Keratinocyte (primary cell): ENCODE measurements around the gene CAMKK2. TPM values are rescaled to one million over a fixed set of nuclear protein-coding genes. Genes with fewer than 3 reads are reported as not detected.

ENCODE experiments used
- DNase-seq: peaks from one replicate; pipeline ENCODE4 v3.0.0-alpha.2; 2011; ENCODE audit warnings: low read depth, missing footprints, low spot score
- FAIRE-seq: peaks from 2 replicates; lab custom pipeline; 2011; peaks lifted over from hg19 to GRCh38; lab: Jason Lieb, UNC
- H2AFZ ChIP-seq: 2 replicates; pipeline ENCODE4 v1.6.0; 2012; ENCODE audit warnings: low read length, control low read depth, inconsistent platforms; ENCODE audit not compliant: control insufficient read depth
- H3K27ac ChIP-seq: 2 replicates; pipeline ENCODE4 v1.5.1; 2011; ENCODE audit warnings: low read length; ENCODE audit not compliant: control insufficient read depth, insufficient read depth
- H3K27me3 ChIP-seq: 3 replicates; pipeline ENCODE4 v1.6.0; 2011; ENCODE audit warnings: low read length; ENCODE audit not compliant: control insufficient read depth, insufficient read depth; ENCODE audit errors: extremely low read depth
- H3K36me3 ChIP-seq, 2 experiments: 2 replicates in 1 of 2; 3 replicates in 1 of 2; pipeline ENCODE4 v1.5.1; 2011; ENCODE audit warnings: low read length in 2 of 2, mild to moderate bottlenecking in 1 of 2; ENCODE audit not compliant: control insufficient read depth in 2 of 2, insufficient read depth in 2 of 2; ENCODE audit errors: extremely low read depth in 1 of 2
- H3K4me1 ChIP-seq: 3 replicates; pipeline ENCODE4 v1.5.1; 2011; ENCODE audit warnings: low read length; ENCODE audit not compliant: control insufficient read depth, insufficient read depth; ENCODE audit errors: extremely low read depth
- H3K4me2 ChIP-seq: 3 replicates; pipeline ENCODE4 v1.6.0; 2011; ENCODE audit warnings: low read depth, low read length; ENCODE audit not compliant: control insufficient read depth, insufficient read depth; ENCODE audit errors: extremely low read depth
- H3K4me3 ChIP-seq, 3 experiments: fragments of 200-600 bp in 1 of 3; sonication (generic) in 1 of 3; 2 replicates in 2 of 3; 3 replicates in 1 of 3; pipeline ENCODE4 v1.5.1; 2011 to 2016; ENCODE audit warnings: low read length in 3 of 3, mild to moderate bottlenecking in 3 of 3, control low read depth in 2 of 3, inconsistent platforms in 1 of 3, low read depth in 1 of 3, mixed read lengths in 1 of 3, mixed run types in 1 of 3, moderate library complexity in 1 of 3; ENCODE audit not compliant: control insufficient read depth in 2 of 3, insufficient read depth in 2 of 3; ENCODE audit errors: extremely low read depth in 1 of 3
- H3K79me2 ChIP-seq: 2 replicates; pipeline ENCODE4 v1.6.0; 2012; ENCODE audit warnings: low read length; ENCODE audit not compliant: control insufficient read depth, insufficient read depth
- H3K9ac ChIP-seq: 3 replicates; pipeline ENCODE4 v1.6.0; 2011; ENCODE audit warnings: low read length; ENCODE audit not compliant: control insufficient read depth, insufficient read depth; ENCODE audit errors: extremely low read depth
- H3K9me1 ChIP-seq: 3 replicates; pipeline ENCODE4 v1.6.0; 2011; ENCODE audit warnings: low read length; ENCODE audit not compliant: control insufficient read depth, insufficient read depth; ENCODE audit errors: extremely low read depth
- H3K9me3 ChIP-seq: 2 replicates; pipeline ENCODE4 v1.5.1; 2012; ENCODE audit warnings: low read depth, low read length; ENCODE audit not compliant: control insufficient read depth
- H4K20me1 ChIP-seq: 3 replicates; pipeline ENCODE4 v1.6.0; 2011; ENCODE audit warnings: low read length; ENCODE audit not compliant: control insufficient read depth, insufficient read depth; ENCODE audit errors: extremely low read depth
- CTCF ChIP-seq, 3 experiments: IDR thresholded peaks in 1 of 3; conservative IDR thresholded peaks in 1 of 3; optimal IDR thresholded peaks in 1 of 3; 2 replicates in 2 of 3; 3 replicates in 1 of 3; pipeline versions ENCODE3 to v1.5.1; 2011; ENCODE audit warnings: low read length in 3 of 3, mild to moderate bottlenecking in 3 of 3, moderate library complexity in 2 of 3, control low read depth in 1 of 3, inconsistent platforms in 1 of 3; ENCODE audit not compliant: insufficient read depth in 2 of 3; ENCODE audit errors: extremely low read depth in 1 of 3
- EZH2 ChIP-seq: IDR thresholded peaks from one replicate; pipeline ENCODE4 v1.6.1; 2012; ENCODE audit warnings: inconsistent platforms, mild to moderate bottlenecking, low read length, moderate library complexity
- dilution Hi-C: fragments of 300-500 bp; cut with MboI; formaldehyde crosslinking; loops from one replicate; pipeline ENCODE4 v1.7.0; 2020; ENCODE audit warnings: low sequenced_read_pairs; ENCODE audit not compliant: extremely low pct_ligation_motif_present
- polyA plus RNA-seq, 5 experiments: library from polyadenylated mRNA; depleted of rRNA in 3 of 5; stranded (reverse) in 3 of 5; stranded (forward) in 1 of 5; unstranded in 1 of 5; fragments of >200 nt; gene quantifications; 1 replicate in 1 of 5; 2 replicates in 3 of 5; 3 replicates in 1 of 5; pipeline versions ENCODE4 v1.2.1 to v1.2.3, GENCODE V29; 2011 to 2012; ENCODE audit warnings: missing spikeins in 2 of 5, low read depth in 1 of 5, low replicate concordance in 1 of 5

The CAMKK2 gene
- polyA plus RNA-seq, 1 donor (not counting 4 experiments of a cell fraction or from before 2014, with no cell fraction given): 18.6 TPM

- DNase-seq (no peak), FAIRE-seq (no peak)
- Histone ChIP-seq H3K9me1 (no peaks in the 10 kb centered on the region), H3K9me3 (no peaks in the 10 kb centered on the region), H3K27ac (no peak overlapping the region), H3K27me3 (no peaks in the 10 kb centered on the region), H2AFZ (no peak overlapping the region), H3K36me3 (peaks cover 4 to 7% of the 10 kb centered on the region in 2 experiments), H3K4me1 (peaks cover 11% of the 10 kb centered on the region), H4K20me1 (no peaks in the 10 kb centered on the region), H3K9ac (no peak overlapping the region), H3K4me2 (no peak overlapping the region), H3K4me3 (no peak overlapping the region), H3K79me2 (peaks cover 31% of the 10 kb centered on the region)
- no peak for TF ChIP-seq CTCF (optimal IDR thresholded peaks at IDR 0.05 in 1 of 3, IDR thresholded peaks at IDR 0.05 in 1 of 3, conservative IDR thresholded peaks at IDR 0.05 in 1 of 3; ENCODE audit: extremely low read depth in 1 of 3, insufficient read depth in 2 of 3, low read length in 3 of 3)
- TF ChIP-seq EZH2: no peak
- dilution Hi-C loops: no loop called here
Observed at GRCh38 chr12:121293603-121294002, 2.9 kb downstream of the CAMKK2 start.

GRCh38 chr12:121290410-121290809 lies 6.1 kb downstream of the CAMKK2 start:
- Histone ChIP-seq H3K4me2 (no peak overlapping the region), H4K20me1 (no peaks in the 10 kb centered on the region), H2AFZ (no peak overlapping the region), H3K27ac (no peak overlapping the region), H3K79me2 (peaks cover 21% of the 10 kb centered on the region), H3K36me3 (peaks cover 4 to 7% of the 10 kb centered on the region in 2 experiments), H3K9me1 (no peaks in the 10 kb centered on the region), H3K9me3 (no peaks in the 10 kb centered on the region), H3K27me3 (no peaks in the 10 kb centered on the region), H3K4me1 (peaks cover 4% of the 10 kb centered on the region), H3K9ac (no peak overlapping the region), H3K4me3 (no peak overlapping the region)
- TF ChIP-seq EZH2: no peak
- TF ChIP-seq CTCF (optimal IDR thresholded peaks at IDR 0.05 in 1 of 3, IDR thresholded peaks at IDR 0.05 in 1 of 3, conservative IDR thresholded peaks at IDR 0.05 in 1 of 3; ENCODE audit: extremely low read depth in 1 of 3, insufficient read depth in 2 of 3, low read length in 3 of 3): no peak
- FAIRE-seq (no peak), DNase-seq (no peak)
- dilution Hi-C loops: no loop called here
